Gastrocnemius medialis (tissue), 4 donors: ENCODE measurements around the gene AMT.

ENCODE experiments used
- POLR2A ChIP-seq, 2 donors: fragments of 450-650 bp; IDR thresholded peaks; one replicate each; pipeline ENCODE4 v1.6.1; 2017; ENCODE audit warnings: antibody characterized with exemption in 2 of 2, mild to moderate bottlenecking in 2 of 2, moderate library complexity in 2 of 2
- TF ChIP-seq, protein P1 (sequence below), 5 experiments: fragments of 450-650 bp in 3 of 5; fragments of 200-600 bp in 2 of 5; sonication (generic) in 2 of 5; IDR thresholded peaks in 4 of 5; conservative IDR thresholded peaks in 1 of 5; 1 replicate in 4 of 5; 2 replicates in 1 of 5; pipeline ENCODE4 v1.5.1; 2016 to 2019; ENCODE audit warnings: antibody characterized with exemption in 5 of 5, mild to moderate bottlenecking in 3 of 5, moderate library complexity in 3 of 5

- TF ChIP-seq, protein P1, sequence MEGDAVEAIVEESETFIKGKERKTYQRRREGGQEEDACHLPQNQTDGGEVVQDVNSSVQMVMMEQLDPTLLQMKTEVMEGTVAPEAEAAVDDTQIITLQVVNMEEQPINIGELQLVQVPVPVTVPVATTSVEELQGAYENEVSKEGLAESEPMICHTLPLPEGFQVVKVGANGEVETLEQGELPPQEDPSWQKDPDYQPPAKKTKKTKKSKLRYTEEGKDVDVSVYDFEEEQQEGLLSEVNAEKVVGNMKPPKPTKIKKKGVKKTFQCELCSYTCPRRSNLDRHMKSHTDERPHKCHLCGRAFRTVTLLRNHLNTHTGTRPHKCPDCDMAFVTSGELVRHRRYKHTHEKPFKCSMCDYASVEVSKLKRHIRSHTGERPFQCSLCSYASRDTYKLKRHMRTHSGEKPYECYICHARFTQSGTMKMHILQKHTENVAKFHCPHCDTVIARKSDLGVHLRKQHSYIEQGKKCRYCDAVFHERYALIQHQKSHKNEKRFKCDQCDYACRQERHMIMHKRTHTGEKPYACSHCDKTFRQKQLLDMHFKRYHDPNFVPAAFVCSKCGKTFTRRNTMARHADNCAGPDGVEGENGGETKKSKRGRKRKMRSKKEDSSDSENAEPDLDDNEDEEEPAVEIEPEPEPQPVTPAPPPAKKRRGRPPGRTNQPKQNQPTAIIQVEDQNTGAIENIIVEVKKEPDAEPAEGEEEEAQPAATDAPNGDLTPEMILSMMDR (IDR thresholded peaks at IDR 0.05 in 4 of 5, conservative IDR thresholded peaks at IDR 0.05 in 1 of 5): no peak
- TF ChIP-seq POLR2A (IDR thresholded peaks at IDR 0.05): no peak
These were observed 43.2 kb upstream of the AMT start for GRCh38 chr3:49465270-49466034.
